Measurements from ENCODE around the gene NUP62.
A peak's percentile ranks its signal among the peaks of the same experiment; 100 is the strongest.

Gene NUP62

DNA sequence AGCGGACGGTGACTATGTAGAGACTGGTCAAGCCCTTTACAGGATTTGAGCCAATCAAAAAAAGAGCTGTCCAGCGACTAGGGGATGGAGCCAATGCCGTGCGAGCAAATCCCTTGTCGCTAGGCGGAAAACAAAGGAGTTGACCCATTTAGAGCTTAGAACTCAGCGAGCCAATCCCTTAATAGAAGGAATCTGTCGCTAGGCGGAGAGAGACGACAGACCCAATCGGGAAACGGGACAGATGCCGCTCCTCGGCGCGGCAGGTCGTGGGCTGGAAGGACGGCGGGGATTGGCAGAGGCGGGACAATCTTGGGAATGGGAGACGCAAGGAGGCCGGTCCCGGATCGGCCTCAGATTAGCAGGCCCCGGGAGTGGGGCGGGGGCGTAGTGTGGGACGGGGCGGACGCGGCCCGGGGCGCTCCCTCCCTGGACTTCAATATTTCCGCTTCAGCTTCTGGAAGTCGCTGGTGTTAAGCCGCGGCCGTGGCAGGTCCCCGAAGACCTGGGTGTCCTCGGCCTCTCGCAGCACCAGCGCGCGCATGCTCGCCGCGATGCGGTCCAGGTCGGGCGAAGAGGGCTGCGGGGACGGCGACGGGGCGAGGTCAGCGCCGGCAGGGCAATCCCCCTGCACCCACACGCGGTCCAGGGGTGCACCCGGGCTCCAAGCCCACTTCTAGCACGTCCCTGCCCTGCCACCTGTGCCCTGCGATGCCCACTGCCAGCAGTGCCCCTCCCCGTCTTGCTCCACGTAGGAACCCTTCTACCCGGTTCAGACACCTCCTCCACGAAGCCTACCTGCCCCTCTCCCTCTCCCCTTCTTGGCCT, 59.6 kb downstream of the NUP62 start:
- H3K36me3 Mint-ChIP-seq (ENCODE audit: low read depth): peaks cover 13% of the 10 kb centered on the region
- H3K4me3 Mint-ChIP-seq: no peak overlapping the region
- DNase-seq (peak; percentile 89), ATAC-seq (peak; percentile 87)
- H3K27ac Mint-ChIP-seq: peak overlapping the region; percentile 79
- H3K4me1 Mint-ChIP-seq: peaks cover 45% of the 10 kb centered on the region
- H3K27me3 Mint-ChIP-seq: no peaks in the 10 kb centered on the region
- no peaks in the 10 kb centered on the region for H3K9me3 Mint-ChIP-seq

DNA sequence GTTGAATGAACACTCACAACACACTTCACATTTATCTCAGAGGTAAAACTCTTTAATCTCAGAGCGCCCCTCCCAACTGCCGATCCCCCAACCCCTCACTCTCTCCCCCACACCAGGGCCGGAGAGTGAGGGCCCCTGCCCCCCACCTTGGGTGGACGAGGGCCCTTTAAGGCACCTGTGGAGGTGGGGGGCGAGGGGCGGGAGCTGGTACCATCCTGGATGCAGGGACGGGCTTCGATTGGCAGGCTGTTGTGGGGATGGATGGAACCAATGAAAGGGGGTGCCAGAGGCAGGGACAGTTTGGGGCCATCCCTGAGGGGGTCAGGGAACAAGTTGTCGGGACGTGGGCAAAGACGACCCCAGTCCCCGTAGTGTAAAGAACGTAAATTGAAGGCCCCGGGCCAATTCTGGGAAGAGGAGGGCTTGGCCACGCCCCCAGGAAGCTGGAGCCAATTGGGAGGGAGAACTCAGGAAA, 60.3 kb downstream of the NUP62 start:
- peak; percentile 2 for ATAC-seq
- Mint-ChIP-seq H3K27ac (no peak overlapping the region), H3K4me1 (peaks cover 45% of the 10 kb centered on the region), H3K9me3 (no peaks in the 10 kb centered on the region), H3K36me3 (ENCODE audit: low read depth) (peaks cover 19% of the 10 kb centered on the region), H3K4me3 (no peak overlapping the region), H3K27me3 (no peaks in the 10 kb centered on the region)
- no peak for DNase-seq

DNA sequence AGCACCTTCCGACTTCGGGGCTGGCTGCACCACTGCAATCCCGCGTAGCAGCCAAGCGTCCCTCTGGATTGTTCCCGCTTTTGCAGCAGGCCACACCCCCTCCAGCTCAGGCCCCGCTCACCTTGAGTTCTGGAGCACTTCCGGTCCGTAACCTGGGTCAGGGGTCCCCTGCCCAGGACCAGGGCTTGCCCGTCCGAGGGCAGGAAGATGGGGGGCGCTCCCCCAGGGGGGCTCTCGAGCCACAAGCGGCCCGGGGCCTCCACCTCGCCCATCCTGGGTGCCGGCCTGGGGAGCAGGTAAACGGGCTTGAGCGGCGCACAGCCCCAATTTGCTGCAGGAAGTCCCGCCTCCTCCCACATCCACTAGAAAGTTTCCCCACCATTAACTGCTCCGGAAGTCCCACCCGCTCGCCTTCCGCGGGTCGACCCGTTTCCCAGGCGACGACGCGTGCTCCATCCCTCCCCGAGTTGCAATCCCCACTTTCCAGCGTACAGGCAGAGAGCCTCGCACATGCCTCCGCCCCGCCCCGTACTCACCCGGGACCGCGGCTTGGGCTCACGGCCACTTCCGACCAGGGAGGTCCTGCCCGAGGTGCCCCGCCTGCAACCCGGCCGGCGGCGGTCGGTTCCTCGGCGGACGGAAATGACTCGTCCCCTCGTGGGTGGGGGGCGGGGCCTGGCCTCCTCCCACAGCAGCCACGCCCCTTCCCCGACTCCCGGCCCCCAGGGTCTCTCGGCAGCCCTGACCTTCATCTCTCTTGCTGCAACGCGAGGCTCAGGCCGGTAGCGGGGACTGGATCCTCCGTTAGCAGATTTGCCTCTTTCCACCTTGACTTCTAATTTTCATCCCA, 62.1 kb downstream of the NUP62 start, which contains the start of gene PNKP:
Gene PNKP, minus strand, starts transcription at position 644 of the 850 bp plus-strand sequence. Its CDS starts 372 bp downstream, at position 272.
- Mint-ChIP-seq H3K9me3 (no peaks in the 10 kb centered on the region), H3K36me3 (ENCODE audit: low read depth) (peaks cover 23% of the 10 kb centered on the region), H3K27ac (peak within 1 kb of the TSS; percentile 96), H3K27me3 (no peaks in the 10 kb centered on the region), H3K4me3 (peak within 1 kb of the TSS; percentile 91), H3K4me1 (peaks cover 42% of the 10 kb centered on the region)
- peak; percentile 84 for DNase-seq
- peak; percentile 52 for ATAC-seq

DNA sequence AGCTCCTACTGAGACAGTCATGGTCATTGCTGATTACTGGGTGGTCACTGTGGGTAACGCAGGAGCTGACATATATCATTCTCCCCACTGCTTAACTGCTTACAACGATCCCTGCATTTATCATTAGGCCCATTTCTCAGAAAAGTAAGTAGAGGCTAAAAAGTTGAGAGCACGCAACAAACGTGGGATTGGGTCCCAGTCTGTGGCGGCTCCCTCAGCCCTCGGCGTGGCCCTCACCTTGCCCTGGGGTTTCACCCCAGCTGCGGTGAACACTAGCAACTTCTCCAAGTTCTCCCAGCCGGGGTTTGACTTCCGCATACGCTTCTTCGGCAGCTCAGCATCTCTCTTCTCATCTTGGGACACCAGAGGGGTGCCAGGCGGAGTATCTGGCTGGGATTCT, 64.4 kb downstream of the NUP62 start:
- Mint-ChIP-seq H3K4me1 (peaks cover 33% of the 10 kb centered on the region), H3K27me3 (no peaks in the 10 kb centered on the region), H3K4me3 (no peak overlapping the region), H3K36me3 (ENCODE audit: low read depth) (peaks cover 28% of the 10 kb centered on the region), H3K27ac (no peak overlapping the region), H3K9me3 (no peaks in the 10 kb centered on the region)
- DNase-seq (no peak), ATAC-seq (no peak)

DNA sequence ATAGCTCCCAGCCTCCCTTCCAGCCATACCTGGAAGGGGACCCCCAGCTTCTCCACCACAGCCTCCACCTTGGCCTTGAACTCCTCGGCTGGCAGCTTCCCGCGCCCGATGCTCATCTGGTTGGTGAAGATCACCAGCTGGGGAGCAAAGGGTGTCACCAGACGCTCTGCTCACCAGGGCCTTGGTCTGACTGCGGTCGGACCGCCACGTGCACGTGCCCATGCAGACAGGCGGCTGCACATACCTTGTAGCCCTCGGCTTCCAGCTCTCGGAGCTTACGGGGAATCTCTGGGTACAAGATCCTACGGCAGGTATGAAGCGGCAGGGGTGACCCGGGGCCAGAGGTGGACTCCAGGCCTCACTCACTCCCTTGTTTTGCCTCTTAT, 65.4 kb downstream of the NUP62 start:
- ATAC-seq (no peak), DNase-seq (no peak)
- Mint-ChIP-seq H3K27me3 (no peaks in the 10 kb centered on the region), H3K9me3 (no peaks in the 10 kb centered on the region), H3K4me3 (no peak overlapping the region), H3K36me3 (ENCODE audit: low read depth) (peaks cover 30% of the 10 kb centered on the region), H3K4me1 (peaks cover 33% of the 10 kb centered on the region), H3K27ac (no peak overlapping the region)

DNA sequence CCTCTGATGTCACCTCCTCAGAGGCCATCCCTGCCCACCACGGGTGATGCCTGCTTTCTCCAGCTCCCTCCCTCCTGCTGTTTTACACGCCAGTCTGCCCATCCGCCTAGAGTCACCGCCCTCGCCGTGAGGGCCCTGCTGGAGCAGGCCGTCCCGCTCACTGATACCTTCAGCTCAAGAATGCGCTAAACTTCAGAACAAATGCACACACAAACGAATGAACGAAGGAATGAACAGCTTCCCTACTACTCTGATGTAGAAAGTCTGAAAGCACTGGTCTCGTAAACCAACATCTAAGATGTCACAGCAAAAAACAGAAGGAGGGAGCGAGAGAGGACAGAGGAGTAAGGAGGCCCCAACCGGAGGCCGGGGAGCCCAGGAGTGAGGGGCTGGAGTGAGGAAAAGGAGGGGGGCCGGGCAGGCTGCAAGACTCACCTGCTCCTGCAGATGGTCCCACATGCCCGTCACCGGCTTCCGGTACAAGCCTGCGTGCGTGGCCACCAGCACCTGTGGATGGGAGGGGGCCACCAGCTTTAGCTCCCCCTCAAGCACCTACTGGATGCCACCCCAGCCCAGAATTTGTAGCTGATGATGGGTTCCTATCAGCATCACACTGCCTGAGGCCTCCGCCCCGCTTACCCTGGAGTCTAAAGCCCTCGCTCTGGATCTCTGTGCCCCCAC, 65.9 kb downstream of the NUP62 start:
- H3K36me3 Mint-ChIP-seq (ENCODE audit: low read depth): peaks cover 30% of the 10 kb centered on the region
- no peak for DNase-seq
- ATAC-seq: no peak
- no peaks in the 10 kb centered on the region for H3K9me3 Mint-ChIP-seq
- H3K4me3 Mint-ChIP-seq: no peak overlapping the region
- H3K27me3 Mint-ChIP-seq: no peaks in the 10 kb centered on the region
- peaks cover 32% of the 10 kb centered on the region for H3K4me1 Mint-ChIP-seq
- no peak overlapping the region for H3K27ac Mint-ChIP-seq

DNA sequence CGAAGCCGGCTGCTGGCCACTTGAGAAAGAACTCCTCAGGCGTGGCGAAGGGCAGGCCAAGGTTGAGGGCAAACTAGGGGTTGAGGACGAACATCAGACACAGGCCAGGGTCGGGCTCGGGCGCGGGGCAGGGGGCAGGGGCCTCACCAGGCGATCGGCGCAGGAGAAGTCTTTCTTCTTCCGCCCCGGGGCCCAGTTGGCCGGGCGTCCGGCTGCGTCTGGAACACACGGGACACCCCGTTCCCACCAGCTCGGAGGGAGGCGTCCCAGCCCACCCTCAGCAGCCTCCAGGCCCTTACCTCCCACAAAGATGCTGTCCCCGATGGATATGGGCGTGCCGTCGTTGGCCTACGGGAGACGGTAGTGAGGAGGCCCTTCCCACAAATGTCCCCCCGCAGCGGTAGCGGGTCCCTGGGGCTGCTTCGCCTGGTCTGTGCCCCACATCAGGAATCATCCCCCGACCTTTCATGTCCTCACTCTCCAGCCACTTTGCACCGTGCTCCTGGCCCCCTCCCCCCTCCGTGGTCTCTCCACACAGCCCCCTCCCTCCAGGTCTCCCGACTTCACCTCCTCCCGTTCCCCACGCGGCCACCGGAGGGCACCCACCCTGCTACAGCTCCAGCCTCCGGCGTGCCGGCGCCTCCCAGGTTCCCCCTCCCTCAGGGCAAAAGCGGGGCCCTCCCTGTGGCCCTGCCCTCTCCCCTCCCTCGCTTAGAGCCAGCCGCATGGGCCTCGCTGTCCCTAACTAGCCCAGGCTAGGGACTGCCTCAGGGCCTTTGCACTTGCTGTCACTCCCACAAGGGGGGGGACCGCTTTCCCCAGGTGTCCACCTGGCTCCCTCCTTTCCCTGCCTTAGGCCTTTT, 66.7 kb downstream of the NUP62 start:
- ATAC-seq: no peak
- Mint-ChIP-seq H3K27ac (no peak overlapping the region), H3K4me1 (peaks cover 25% of the 10 kb centered on the region), H3K4me3 (no peak overlapping the region), H3K27me3 (no peaks in the 10 kb centered on the region), H3K36me3 (ENCODE audit: low read depth) (peaks cover 32% of the 10 kb centered on the region), H3K9me3 (no peaks in the 10 kb centered on the region)
- DNase-seq: no peak

DNA sequence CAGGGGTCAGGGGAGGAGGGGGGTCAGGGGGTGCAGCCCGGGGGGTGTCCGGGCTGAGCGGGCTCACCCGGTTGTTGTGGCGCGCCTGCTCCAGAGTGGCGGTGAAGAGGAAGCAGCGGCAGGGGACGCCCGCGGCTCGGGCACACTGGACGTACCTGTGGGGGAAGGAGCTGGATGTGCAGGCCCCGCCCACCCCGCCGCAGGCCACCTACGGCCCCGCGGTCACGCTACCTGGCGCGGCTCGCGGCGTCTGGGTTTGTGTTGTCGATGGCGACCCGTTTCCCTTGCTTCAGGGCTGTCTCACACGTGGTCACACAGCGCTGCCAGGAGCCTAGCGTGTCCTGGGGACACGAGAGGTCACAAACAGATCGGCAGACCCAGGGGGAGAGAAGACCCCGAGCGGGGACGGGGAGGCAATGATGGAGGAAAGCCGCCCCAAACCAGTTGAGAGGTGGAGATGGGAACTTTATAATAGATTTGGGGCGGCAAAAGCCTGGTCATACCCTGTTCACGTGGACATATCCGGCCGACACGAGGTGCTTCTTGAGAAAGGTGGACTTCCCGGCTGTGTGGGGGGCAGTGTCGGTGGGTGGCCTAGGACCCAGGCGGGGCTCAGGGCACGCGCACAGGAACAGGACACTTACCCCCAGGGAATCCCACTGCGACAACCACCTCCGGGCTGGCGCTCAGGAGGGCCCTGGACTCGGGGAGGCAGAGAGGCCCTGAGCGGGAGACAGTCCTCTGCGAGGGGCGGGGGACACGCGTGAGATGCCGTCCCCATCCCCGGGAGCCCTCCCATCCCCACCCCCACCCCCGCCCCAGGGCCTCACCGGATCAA, 67.5 kb downstream of the NUP62 start:
- ATAC-seq: no peak

DNA sequence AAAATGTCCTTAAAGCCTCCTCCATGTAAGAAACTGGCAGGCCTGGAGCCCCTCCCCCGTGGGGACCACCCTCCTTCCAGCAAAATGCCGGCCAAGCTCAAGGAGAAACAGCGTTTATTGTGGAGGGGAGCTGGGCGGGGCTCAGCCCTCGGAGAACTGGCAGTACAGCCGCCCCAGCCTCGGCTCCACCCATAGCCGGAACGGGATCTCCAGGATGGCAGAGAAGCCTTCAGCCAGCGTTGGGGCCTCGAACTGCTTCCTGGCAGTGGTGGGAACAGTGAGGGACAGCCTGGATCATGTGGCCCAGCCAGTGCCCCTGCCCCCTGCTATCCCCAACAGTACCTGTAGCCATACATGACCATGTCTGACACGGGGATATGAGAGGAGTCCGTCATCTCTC, 68.2 kb downstream of the NUP62 start:
- ATAC-seq (no peak), DNase-seq (no peak)
- no peak overlapping the region for H3K4me3 Mint-ChIP-seq
- no peak overlapping the region for H3K27ac Mint-ChIP-seq
- H3K36me3 Mint-ChIP-seq (ENCODE audit: low read depth): peaks cover 29% of the 10 kb centered on the region
- H3K27me3 Mint-ChIP-seq: no peaks in the 10 kb centered on the region
- peaks cover 13% of the 10 kb centered on the region for H3K4me1 Mint-ChIP-seq
- H3K9me3 Mint-ChIP-seq: no peaks in the 10 kb centered on the region

More for the DNA sequence above, 67.5 kb downstream of the NUP62 start:
- H3K27me3 Mint-ChIP-seq: no peaks in the 10 kb centered on the region
- peaks cover 20% of the 10 kb centered on the region for H3K4me1 Mint-ChIP-seq
- H3K9me3 Mint-ChIP-seq: no peaks in the 10 kb centered on the region
- no peak for DNase-seq
- H3K4me3 Mint-ChIP-seq: no peak overlapping the region
- peaks cover 33% of the 10 kb centered on the region for H3K36me3 Mint-ChIP-seq (ENCODE audit: low read depth)
- H3K27ac Mint-ChIP-seq: no peak overlapping the region

DNA sequence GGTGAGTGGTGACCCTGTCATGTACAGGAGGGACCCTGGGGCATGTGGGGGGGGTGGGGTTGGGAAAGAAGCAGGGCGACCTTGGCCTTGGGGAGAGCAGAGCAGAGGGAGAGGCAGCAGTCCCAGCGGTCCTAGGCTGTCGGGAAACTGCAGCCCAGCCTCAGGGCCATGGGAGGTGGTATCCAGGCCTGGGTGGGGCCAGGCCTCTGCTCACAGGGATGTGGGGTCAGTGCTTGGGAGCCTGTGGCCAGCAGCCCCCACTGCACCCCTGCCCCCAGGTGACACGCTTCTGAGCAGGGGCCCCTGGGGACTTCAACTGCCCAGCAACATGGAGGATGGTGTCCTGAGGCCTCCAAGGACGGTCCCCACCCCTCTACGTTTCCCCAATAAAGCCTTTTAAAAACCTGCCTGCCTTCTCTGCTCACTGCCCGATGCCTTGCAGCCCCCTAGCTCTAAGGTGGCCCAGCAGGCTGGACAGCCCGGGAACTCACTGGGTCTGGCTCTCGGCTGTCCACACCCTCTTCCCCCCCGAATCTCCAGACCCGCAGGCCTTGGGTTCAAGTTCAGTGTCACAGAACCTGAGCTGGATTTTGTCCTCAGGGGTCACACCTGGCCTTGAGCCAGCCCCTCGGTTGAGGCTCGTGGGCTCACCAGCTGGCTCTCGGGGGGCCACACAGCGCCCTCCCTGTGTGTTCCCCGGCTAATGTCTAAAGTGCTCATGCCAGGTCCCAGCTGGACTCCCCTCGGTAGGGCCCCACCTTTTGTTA, 68.8 kb downstream of the NUP62 start:
- no peak for ATAC-seq
- Mint-ChIP-seq H3K36me3 (ENCODE audit: low read depth) (peaks cover 28% of the 10 kb centered on the region), H3K9me3 (no peaks in the 10 kb centered on the region), H3K4me1 (peaks cover 7% of the 10 kb centered on the region), H3K27me3 (no peaks in the 10 kb centered on the region), H3K4me3 (no peak overlapping the region), H3K27ac (no peak overlapping the region)
- DNase-seq: no peak

DNA sequence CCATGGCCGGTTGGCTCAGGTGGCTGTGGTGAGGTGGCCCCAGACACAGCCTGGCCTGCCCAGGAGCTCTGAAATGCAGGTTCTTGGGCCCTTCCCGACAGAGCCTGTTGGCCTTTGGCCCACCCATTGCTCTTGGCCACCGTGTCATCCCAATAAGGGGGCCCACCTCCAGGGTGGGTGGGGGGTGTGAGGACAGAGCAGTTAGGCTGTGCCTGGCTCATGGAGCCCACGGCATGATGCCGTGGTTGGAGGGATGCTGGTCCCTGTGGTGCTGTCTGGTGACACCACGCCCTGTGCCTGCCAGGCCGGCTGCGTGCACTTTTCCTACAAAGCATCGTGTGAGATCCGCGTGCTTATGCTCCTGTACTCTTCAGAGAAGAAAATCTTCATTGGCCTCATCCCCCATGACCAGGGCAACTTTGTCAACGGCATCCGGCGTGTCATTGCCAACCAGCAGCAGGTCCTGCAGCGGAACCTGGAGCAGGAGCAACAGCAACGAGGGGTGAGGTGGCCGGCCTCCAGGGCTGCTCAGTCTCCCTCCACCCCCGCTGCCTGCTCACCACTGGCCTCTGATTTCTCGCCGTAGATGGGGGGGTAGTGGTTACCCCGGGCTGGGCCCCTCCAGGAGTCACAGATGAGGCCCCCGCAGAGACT, 69.5 kb downstream of the NUP62 start:
- Mint-ChIP-seq H3K4me3 (no peak overlapping the region), H3K27me3 (no peaks in the 10 kb centered on the region), H3K36me3 (ENCODE audit: low read depth) (peaks cover 27% of the 10 kb centered on the region), H3K27ac (no peak overlapping the region), H3K4me1 (peaks cover under 1% of the 10 kb centered on the region), H3K9me3 (no peaks in the 10 kb centered on the region)
- ATAC-seq (no peak), DNase-seq (no peak)

Data from activated naive CD8-positive, alpha-beta T cell treated with anti-CD3 and anti-CD28 coated beads, Interleukin-2, amount 50 U/mL, for 24 hours (primary cell).